ENCODE measurements around the gene TCF4. TPM values are rescaled to one million over a fixed set of nuclear protein-coding genes. Genes with fewer than 3 reads are reported as not detected.

Gene TCF4
- total and polyA plus RNA-seq, 2 donors (not counting 1 experiment from before 2014, with no cell fraction given) = 68.5 to 353 TPM

- peaks cover 2% of the 10 kb centered on the region in 2 donors for H3K4me1 ChIP-seq (ENCODE audit: control insufficient read depth in 2 of 2, insufficient read depth in 2 of 2, low read length in 2 of 2)
- no peak for DNase-seq
- Mint-ChIP-seq H3K4me1 (peaks cover 15% of the 10 kb centered on the region), H3K27ac (no peak overlapping the region), H3K9me3 (ENCODE audit: insufficient read depth) (no peaks in the 10 kb centered on the region), H3K4me3 (no peak overlapping the region), H3K27me3 (no peaks in the 10 kb centered on the region)
- no peak overlapping the region for H3K4me3 ChIP-seq (ENCODE audit: control extremely low read depth in 1 of 5, extremely low read depth in 1 of 5, insufficient read depth in 1 of 5, low read depth in 2 of 5, low read length in 4 of 5)
- H3K27me3 ChIP-seq (replicated peaks in 1 of 4; ENCODE audit: control extremely low read depth in 1 of 4, control insufficient read depth in 3 of 4, insufficient read depth in 4 of 4, low read length in 3 of 4) = no peaks in the 10 kb centered on the region
- intact Hi-C loops (cut with micrococcal nuclease) = no loop called here
- no peaks in the 10 kb centered on the region for H3K36me3 ChIP-seq (replicated peaks in 1 of 2; ENCODE audit: control extremely low read depth in 1 of 2, control insufficient read depth in 1 of 2, extremely low read depth in 1 of 2, insufficient read depth in 2 of 2, low read length in 1 of 2)
- H3K9ac ChIP-seq (ENCODE audit: low read length) = no peak overlapping the region
- no CpG with 5 or more reads among the region's 2 CpGs for WGBS (ENCODE audit: insufficient coverage)
- CTCF ChIA-PET = no interaction called here
- no peak overlapping the region for H3K27ac ChIP-seq (ENCODE audit: low read length in 2 of 2)
- H3K4me2 ChIP-seq (replicated peaks; ENCODE audit: low read depth, low read length, poor library complexity, severe bottlenecking) = no peak overlapping the region
- no peaks in the 10 kb centered on the region for H4K20me1 ChIP-seq (ENCODE audit: control insufficient read depth, insufficient read depth, low read length, poor library complexity, severe bottlenecking)
- POLR2A ChIA-PET = no interaction called here
- peaks cover 19% of the 10 kb centered on the region for H3K79me2 ChIP-seq (ENCODE audit: control insufficient read depth, insufficient read depth, low read length)
- no peak for TF ChIP-seq EZH2 (IDR thresholded peaks at IDR 0.05; ENCODE audit: borderline replicate concordance, insufficient read depth, low read depth, low read length, poor library complexity, severe bottlenecking)
- TF ChIP-seq CTCF (IDR thresholded peaks at IDR 0.05) = no peak
- ATAC-seq (ENCODE audit: low read depth) = no peak
- no peaks in the 10 kb centered on the region for H3K9me3 ChIP-seq (ENCODE audit: control extremely low read depth in 1 of 3, control insufficient read depth in 2 of 3, insufficient read depth in 1 of 3, low read length in 2 of 3)
- H2AFZ ChIP-seq (ENCODE audit: insufficient read depth, low read depth, low read length, poor library complexity, severe bottlenecking) = no peak overlapping the region
Observed at GRCh38 chr18:55483266-55483871, 104.6 kb downstream of the TCF4 start.

DNA sequence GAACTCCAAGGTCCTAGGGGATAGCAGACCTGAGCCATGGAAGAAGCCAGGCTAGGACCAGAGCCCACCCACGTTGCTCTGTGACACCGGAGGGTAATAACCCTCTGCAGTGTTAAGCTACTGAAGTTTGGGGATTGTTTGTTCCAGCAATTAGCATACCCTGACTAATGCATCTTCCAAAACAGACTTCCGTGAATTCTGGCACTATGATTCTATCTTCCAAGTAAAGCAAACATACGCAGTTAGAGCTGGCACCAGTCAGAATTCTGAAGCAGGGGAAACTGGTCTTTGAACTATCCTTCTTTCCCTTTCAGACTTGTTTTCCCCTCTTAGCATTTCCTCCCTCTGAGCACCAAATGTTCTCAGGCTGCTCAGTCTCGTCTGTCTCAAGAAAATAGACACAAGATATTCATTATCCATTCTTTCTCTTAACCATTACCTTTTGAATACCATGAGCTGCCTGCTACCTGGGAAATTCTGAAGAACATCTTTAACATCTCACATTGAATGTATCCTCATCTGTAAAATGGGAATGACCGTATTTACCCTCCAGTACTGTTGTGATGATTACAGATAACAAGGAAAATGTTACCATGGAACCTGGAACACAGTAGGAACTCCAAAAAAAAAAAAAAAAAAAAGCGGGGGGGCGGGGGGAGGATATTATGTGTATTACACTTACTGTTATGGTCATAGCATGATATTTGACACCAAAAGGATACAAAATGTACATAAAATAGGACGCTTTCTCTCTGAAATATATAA lies 108.2 kb downstream of the TCF4 start:
- ChIA-PET POLR2A (no interaction called here), CTCF (interaction anchor here (0.6 kb wide), 1 partner anchor 231 kb away, joined by 3 read pairs; no protein-coding TSS in a partner anchor)
- Mint-ChIP-seq H3K4me3 (no peak overlapping the region), H3K4me1 (peaks cover 23% of the 10 kb centered on the region), H3K27me3 (no peaks in the 10 kb centered on the region), H3K9me3 (ENCODE audit: insufficient read depth) (no peaks in the 10 kb centered on the region), H3K27ac (no peak overlapping the region)
- Histone ChIP-seq H3K79me2 (ENCODE audit: control insufficient read depth, insufficient read depth, low read length) (peaks cover 17% of the 10 kb centered on the region), H3K9ac (ENCODE audit: low read length) (no peak overlapping the region), H3K36me3 (replicated peaks in 1 of 2; ENCODE audit: control extremely low read depth in 1 of 2, control insufficient read depth in 1 of 2, extremely low read depth in 1 of 2, insufficient read depth in 2 of 2, low read length in 1 of 2) (no peaks in the 10 kb centered on the region), H3K9me3 (ENCODE audit: control extremely low read depth in 1 of 3, control insufficient read depth in 2 of 3, insufficient read depth in 1 of 3, low read length in 2 of 3) (no peaks in the 10 kb centered on the region), H3K4me1 (ENCODE audit: control insufficient read depth in 2 of 2, insufficient read depth in 2 of 2, low read length in 2 of 2) (peaks cover 7 to 15% of the 10 kb centered on the region in 2 donors), H4K20me1 (ENCODE audit: control insufficient read depth, insufficient read depth, low read length, poor library complexity, severe bottlenecking) (no peaks in the 10 kb centered on the region), H3K4me3 (ENCODE audit: control extremely low read depth in 1 of 5, extremely low read depth in 1 of 5, insufficient read depth in 1 of 5, low read depth in 2 of 5, low read length in 4 of 5) (no peak overlapping the region), H3K4me2 (replicated peaks; ENCODE audit: low read depth, low read length, poor library complexity, severe bottlenecking) (no peak overlapping the region), H3K27me3 (replicated peaks in 1 of 4; ENCODE audit: control extremely low read depth in 1 of 4, control insufficient read depth in 3 of 4, insufficient read depth in 4 of 4, low read length in 3 of 4) (no peaks in the 10 kb centered on the region), H3K27ac (ENCODE audit: low read length in 2 of 2) (no peak overlapping the region), H2AFZ (ENCODE audit: insufficient read depth, low read depth, low read length, poor library complexity, severe bottlenecking) (no peak overlapping the region)
- 89% methylated on average over 4 of the region's 9 CpGs for WGBS (ENCODE audit: insufficient coverage)
- ATAC-seq (ENCODE audit: low read depth) (no peak), DNase-seq (no peak)
- intact Hi-C loops (cut with micrococcal nuclease) = loop anchor here (5.0 kb wide), 1 partner anchor 63 kb away; no protein-coding TSS in a partner anchor
- TF ChIP-seq CTCF (IDR thresholded peaks at IDR 0.05) (no peak), EZH2 (IDR thresholded peaks at IDR 0.05; ENCODE audit: borderline replicate concordance, insufficient read depth, low read depth, low read length, poor library complexity, severe bottlenecking) (no peak)

All from B cell (primary cell).